ENCODE data around the gene PSD2.

Gene PSD2

DNA sequence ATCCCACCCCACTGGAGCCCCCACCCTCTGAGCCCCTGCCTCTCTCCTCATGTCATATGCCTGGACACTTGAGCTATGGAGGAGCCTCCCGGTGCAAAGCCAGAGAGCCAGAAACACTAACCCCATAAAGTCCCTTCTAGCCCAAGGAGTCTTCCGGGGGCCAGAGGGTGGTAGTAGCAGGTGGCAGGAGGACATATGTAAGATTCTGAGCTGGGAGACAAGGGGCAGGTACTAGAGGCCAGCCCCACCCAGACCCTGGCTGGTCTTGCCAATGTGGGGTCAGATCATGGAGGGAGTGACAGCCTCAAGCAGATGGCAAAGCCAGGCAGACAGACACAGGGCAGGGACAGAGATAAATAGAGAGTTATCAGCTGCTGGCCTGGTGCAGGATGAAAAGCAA is 63.4 kb downstream of the PSD2 start:
- no peak for DNase-seq

DNA sequence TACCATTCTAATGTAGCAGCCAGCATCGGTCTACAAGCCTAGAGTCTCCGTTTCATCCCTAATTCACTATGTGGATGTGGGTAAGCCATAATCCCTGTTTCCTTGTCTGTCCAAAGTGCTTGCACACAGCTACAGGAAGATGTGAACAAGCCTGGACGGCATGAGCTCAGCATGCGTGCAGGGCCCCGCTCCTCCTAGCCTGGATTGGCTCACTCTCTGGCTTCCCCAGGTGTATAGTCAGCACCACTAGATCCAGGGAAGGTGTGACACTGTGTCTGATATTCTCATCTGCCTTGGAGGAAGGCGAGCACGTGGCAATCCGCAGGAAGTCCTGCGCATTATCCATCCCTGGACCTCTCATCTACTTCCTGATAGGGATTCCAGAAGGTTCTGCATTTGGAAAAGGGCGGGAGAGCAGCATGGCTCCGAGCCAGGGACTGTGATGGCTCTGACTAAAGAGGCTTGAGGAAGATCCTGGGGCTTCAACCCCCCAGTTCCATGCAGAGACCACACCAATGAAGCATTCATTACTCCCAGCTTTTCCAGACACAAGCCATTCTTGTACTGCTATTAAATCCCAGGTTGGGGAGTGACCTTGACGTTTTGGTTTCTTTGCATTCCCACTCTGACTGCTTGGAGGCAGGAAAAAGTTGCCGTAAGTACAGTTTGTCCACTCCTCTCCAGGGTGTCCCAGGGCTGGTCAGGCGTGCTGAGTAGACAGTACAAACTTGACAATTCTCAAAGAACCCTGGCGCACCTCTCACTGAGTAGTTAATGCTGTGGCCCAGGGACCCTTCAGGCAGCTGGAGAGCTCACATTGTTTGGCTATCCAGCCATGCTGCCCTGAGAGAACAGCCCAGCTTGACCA is 65.6 kb downstream of the PSD2 start:
- no peak for DNase-seq

DNA sequence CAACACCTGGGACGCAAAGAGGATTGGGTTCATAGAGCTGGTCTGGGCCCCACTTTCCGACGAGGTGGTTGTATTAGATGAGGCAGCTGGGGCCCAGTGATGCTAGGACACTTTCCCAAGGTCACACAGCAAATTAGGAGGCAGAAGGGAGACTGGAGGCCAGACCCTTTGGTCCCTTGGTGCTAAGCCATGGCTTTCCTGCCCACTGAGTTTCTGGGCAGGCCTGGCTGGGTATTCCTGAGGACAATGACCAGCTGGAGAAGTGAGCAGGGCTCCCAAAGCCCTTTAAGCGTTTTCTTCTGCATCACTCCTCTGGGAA is 66.2 kb downstream of the PSD2 start:
- no peak for DNase-seq

DNA sequence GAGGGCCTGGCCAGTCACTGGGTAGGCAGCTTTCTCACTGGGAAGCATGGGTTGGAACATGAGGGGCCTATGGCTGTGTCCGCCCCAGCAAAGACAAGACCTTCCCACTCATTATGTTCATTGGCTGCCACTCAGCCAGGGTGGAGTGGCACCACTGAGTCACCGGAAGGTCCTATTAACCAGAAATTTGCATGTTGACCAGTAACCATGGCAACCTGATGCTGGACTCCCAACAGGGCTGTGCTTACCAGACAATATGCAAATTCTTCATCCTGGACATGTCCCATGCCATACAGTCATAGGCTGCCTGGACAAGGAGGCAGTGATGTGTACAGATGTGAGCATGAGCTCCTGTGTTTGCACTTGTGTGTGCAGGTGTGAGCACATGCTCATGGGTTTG is 66.7 kb downstream of the PSD2 start:
- DNase-seq: no peak

DNA sequence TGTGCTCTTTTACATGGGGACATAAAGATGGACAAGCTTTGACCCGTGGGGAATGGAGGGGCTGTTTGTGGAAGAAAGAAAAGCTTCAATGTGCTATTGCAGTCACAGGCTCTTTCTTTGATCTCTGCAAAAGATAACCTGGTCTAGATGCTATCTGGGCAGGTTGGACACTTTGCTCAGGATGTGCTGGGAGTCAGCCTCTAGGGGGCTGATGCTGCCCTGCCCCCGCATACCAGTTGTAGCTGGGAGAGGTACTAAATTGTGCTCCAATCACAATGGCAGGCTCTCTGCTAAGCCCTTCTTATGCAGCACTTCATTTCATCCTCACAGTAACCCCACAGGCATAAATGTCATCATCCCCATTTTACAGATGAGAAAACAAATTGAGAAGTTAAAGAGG is 67.2 kb downstream of the PSD2 start:
- no peak for DNase-seq

DNA sequence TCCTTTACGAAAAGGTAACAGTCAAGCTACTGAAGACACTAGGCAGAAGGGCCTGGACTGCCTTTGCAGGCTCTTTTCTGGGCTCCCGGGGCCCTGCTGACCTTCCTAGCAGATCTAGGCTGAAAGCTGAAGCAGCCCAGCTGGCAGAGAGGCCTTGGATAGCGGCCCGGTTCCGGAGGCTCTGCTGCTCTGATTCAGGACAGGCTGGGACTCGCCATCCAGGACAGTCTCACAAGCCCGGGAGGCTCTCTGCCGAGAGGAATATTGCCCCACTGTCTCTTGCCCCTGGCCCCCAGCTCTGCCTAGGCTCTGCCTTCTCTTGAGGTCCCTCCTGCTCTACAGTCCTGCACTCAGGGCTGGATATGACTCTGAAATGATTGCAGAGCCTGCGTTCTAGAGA is 67.8 kb downstream of the PSD2 start:
- DNase-seq: no peak

DNA sequence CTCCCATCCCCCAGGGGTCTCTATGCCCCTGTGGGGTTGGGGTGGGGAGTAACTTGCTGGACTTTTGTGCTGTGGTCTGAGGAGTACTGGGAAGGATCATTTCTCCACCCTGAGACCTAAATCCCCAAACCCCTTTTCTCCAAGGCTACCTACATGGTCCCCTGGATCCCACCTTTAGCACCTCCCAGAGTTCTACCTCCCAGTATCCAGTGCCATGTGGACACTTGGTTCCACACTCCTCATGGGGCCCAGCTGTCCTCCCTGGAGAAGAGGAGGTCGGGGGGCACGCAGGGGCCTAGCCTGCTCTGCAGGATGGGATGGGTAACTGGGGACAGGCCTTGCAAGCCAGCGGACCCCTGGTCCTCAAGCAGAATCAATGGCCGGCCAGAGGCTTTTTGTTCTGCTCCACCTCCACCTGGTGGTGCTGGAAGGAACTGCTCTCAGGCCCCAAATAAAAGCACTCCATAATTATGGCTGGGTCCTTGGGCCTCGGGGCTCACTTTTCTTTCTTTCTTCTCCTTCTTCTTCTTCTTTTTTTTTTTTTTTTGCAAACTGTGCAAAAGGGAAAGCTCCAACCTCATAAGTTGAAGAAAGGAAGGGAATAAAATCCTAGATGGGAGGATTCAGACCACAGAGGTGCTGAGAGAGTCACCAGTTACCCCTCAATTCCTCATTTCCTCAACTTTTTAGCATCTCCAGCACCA is 68.4 kb downstream of the PSD2 start:
- peak; percentile 27 for DNase-seq

DNA sequence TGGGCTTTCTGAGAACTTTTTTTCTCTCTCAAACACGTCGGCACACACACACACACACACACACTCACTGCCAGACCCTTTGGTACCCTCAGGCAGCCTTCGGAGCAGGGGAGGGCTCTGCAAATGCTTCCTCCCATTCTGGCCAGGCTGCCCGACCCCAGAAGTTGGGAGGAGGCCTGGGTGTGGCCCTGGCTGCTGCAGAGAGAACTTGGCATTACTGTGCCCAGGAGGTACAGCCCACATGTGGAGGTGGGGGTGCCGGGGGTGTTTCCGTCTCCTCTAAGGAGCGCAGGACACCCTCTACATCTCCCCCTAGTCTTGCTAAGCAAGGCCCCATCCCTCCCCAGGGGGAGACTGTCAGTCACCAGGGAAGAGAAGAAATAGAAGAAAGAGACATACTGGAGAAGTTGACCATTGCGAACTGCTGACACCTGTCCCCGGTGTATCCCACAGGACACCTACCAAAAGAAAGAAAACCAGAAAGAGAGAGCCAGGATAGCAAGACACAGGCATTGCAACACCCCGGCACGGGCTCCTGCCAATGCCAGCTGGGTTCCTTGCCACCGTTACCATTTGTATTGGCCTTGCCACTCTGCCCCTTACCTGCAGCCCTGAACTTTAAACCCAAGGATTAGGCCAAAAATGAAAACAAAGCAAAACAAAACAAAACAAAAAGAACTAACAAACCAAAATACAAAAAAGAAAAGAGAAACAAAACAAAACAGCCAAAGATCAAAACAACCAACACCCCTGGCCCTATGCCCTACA is 69.3 kb downstream of the PSD2 start:
- DNase-seq: no peak

DNA sequence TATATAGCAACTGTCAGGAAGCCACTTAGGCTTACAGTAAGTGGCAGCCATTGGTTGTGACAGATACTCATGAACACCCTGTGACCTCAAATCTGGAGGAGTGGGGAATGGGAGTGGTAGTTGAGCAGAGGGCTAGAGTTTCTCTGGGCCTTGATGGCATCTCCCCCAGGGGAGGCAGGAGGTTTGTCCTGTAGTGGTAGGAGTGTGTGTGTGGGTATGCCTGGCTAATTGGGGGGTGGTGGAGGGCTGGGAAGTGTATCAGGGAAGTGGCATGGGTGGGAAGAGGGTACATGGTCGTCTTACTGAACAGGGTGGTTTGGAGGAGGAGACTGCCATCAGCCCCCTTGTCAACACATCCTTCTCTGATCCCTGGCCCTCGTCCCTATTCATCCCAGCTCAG is 71.5 kb downstream of the PSD2 start:
- no peak for DNase-seq

DNA sequence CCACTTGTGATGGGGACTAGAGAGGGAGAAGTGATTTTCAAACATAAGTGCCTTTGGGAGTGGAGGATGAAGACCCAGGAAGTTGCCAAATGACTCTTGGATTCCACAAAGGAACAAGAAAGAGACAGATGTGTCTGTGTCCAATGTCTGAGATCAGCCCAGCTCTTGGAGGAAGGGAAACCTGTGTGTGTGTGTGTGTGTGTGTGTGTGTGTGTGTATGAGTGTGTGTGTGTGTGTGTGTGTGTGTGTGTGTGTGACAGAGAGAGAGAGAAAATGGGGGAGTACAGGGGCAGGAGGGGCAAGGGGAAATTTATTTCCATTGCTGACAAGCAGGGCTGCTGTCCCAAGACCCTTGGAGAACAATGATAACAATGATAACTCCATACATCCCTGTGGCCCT is 72.0 kb downstream of the PSD2 start:
- no peak for DNase-seq

DNA sequence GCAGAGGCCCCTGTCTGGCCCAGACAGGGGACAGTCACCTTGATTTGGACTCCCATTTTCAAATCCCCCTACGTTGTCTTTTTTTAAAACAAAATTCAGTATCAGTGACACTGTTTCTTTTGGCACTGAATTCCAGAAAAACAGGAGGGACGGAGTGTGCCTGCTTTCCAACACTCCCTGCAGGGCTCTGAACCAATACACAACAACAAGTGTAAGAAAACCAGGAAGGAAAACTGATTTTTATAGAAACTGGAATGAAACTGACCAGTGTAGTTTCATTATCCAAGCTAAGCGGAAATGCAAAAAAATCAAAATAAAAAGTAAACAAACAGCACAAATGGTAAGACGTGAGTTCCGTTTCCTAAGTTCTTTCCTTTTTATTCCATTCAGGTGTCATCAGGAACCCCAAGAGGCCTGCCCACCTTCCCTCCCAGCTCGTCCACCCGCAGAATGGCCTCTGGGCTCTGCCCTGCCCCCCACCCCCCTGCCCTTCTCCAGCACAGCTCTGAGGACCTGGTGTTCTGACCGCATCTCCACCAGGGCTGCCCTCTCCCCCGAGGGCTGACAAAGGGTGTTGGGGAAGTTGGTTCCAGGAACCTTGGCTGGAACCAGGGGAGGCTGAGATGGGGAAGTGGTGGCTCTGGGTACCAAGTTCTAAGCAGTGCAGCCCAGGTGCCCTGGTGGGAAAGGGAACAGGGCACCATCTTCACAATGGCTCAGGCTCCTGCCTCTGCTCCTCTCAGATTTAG is 73.6 kb downstream of the PSD2 start:
- DNase-seq: no peak

DNA sequence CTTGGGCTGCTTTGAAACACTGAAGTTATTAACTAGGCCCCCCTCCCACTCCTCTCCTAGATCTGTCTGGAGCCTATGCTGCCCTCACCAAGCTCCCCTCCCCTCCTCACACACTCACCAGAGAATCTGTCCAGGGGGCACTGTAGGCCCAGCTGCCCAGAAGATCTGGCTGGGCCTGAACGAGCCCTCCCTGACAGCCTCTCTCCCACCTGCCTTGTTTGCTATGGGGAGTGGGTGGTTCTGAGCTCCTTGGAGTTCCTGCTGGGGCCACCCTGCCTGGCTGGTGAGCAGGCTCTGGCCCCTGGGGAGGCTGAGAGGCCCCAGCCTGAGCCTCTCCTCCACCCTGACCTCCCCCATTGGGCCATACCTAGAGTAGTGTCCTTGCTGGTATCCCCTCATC is 75.1 kb downstream of the PSD2 start:
- DNase-seq: no peak

DNA sequence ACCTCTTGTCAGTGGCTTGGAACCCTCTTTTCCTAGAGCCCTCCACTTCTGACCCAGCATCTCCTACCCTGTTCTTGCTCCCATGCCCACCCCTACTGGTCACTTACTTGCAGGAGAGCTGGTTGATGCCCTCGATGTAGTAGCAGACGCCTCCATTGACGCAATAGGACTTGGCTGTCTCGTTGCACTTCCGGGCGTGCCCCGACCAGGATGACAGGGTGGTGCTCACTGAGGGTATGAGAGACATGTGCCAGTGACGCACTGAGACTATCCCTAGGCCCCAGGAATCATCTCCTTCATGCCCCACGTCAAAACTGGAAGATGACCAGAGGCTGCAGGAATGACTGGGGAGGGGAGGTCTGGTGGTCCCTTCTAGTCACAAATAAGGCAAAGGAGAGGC is 76.0 kb downstream of the PSD2 start:
- DNase-seq: no peak

DNA sequence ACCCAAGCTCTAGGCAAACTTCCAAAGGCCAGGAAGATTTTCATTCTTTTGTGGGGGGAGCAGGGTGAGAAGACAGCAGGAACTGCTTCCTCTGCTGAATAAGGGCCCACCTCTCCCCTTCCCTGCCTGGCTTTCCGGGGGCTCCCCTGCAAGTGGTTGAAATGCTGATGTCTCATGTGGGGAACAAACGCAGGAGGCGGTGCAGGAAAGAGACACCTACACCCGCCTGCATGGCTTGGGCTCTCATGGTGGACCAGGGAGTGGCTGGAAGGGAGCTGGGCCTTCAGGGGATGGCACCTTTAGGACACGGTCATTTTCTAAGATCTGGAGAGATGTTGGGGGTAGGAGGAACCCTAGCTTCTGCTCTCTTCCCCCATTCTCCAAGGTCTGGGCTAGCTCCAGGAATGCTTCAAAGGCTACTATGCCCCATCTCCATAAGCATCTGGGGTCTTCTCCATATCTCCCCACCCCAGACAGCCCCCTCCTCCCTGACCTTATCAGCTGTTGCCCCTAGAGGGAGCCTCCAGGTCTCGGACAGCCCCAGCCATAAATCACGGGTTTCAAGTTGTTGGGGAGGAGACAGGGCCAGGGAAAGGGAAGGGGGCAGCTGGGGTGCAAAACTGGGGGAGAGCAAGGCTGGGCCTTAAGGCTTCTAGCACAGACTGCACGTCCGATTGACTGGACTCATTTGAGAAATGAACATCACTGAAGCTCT is 76.6 kb downstream of the PSD2 start:
- DNase-seq: no peak

DNA sequence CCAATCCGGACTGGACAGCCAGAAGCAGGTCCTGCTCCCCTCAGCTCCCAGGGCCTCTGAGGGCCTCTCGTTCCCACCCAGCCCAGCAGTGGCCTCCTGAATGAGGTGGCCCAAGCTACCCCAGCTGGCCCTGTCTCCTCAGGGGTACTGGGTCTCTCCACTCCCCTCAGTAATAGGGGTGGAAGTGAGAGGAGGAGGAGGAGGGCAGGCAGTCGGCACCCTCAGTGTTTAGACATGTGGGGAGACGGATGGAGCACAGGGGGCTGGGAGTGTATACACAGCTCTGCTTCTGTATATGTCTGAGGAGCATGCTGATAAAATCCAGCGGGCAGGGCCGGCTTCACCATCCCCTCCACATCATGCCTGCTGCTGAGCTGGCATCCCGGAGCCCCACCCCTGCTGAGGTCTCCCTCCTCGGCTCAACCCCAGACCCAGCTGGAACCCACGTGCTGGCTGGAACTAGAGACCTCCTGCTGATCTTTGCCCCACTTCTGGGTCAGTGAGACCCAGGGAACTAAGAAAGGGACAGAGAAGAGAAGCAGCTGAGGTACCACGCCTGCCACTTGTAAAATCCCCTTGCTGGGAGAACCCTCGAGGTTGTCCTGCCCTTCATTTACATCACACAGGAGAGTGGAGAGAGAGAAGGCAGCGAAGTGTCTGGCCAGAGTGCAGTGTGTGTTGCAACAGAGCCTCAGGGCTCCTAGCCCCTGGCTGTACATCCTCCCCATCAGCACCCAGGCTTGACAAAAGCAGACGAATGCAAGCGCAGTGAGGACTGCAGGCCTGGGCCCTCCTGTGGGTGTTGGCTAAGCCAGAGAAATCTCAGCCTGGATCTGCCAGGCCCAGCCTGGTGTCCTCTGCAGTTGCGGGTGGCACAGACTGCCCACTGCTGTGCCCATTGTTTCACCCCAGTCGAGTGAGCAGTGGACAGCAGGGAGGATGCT is 77.5 kb downstream of the PSD2 start:
- DNase-seq: no peak

DNA sequence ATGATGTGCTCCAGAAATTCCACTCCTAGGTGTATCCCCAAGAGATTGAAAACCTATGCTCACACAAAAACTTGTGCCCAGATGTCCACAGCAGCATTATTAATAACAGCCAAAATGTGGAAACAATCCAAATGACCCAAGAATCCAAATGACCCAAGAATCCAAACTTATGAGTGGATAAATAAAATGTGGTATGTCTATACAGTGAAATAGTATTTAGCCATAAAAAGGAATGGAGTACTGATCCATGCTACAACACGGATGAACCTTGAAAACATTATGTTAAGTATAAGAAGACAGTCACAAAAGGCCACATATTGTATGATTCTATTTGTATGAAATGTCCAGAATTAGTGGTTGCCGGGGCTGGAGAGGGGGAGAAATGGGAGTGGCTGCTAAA is 80.3 kb downstream of the PSD2 start:
- no peak for DNase-seq

DNA sequence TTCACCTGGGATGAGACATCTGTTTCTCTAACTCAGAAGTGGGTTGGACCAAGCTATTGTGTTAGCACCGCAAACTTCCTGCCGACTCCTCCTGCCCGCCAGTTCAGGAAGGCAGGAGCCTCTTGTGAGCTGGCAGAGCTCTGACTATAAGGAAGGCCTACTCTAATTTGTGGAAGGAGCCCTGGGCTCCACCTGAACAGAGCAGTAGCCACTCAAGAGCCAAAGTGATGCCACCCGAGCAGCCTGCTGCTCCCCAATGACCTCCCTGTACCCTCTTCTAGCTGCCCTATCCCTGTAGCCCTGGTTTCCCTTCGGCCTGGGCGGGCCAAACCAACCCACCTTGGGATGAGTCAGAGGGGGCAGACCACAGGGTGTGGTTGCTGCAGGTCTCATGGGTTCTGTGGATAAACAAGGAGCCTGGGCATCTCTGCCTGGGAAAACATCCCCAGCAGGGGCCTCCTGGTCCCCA is 81.6 kb downstream of the PSD2 start:
- DNase-seq: no peak

DNA sequence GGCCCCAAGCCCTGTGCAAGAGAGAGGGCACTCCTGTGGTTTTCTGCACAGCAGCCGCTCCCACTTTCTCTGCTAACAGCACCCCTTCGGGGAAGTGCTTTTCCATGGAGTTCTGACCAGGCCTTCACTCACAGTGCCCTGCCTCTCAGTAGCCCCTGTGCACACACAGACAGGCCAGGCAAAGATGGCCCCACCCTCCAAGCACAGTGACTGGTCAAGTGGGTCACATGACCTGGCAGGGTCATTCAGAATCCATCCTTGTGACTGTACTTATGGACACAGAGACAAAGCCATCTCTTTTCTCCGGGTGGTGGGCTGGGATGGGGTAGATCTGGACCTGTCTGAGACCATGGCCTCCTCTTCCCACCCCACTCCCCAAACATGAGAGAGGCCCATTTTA is 82.5 kb downstream of the PSD2 start:
- DNase-seq: no peak

DNA sequence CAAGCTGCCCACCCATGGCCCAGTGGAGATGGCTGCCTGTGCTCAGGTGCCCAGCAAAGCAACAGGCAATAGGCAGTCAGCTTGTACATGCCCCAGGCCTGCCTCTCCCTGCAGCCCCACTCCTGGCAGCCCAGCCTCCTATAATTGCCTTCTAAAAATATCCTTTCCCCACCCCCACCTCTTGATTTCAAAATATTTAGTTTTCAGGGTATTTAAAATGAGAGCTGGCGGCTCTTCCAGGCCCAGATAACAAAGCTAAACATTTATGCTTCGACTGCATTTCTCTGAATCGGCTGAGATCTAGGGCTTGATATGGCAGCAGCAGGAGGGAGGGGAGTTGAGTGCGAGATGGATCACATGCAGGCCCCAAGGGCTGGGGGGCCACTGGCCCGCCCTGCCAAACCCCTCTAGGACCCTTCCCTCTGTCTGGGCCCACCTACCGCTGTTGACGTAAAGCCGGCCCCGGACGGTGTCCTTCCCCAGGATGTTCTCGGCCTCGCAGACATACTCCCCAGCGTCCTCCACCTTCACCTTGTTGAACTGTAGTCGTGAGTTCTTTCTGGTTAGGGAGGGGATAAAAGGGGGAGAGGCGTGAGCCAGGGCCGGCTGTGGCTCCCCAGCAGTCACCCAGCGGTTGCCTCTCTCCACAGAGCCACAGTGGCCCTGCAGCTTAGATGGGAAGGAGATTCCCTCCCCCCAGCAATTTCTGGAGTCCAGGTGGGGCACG is 85.0 kb downstream of the PSD2 start:
- DNase-seq: no peak

DNA sequence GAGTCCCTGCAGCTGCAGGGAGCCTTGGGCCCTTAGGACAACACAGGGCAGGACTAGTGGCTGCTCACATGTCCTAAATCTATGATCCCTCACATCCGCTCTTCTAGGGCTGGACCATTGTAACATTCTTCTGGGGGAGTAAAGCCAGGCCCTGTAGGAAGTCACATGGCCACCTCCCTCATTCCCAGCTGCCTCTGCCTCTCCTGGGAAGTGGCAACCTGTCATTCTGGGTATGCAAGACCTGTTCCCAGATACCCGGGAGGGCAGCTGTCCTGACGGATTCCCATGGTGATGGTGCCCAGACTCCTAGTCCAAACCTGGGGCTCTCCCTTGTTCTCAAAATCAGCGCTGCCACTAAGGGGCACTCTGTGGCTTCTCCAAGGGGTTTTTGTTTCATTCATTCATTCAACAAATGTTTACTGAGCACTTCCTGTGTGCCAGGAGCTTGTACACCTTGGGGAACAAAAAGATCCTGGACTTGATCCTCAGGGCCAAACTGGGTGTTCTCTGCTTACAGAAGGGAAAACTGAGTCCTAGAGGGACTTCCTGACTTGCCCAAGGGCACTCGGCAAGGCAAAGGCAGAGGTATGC is 85.6 kb downstream of the PSD2 start:
- DNase-seq: peak; percentile 9
